PFSK-1 (cell line): Measurements from ENCODE around the gene HOXA13.

Source experiments
- FOXP2 ChIP-seq: optimal IDR thresholded peaks from 2 replicates; pipeline ENCODE3; 2011; ENCODE audit warnings: borderline replicate concordance, control low read depth, inconsistent platforms; ENCODE audit not compliant: insufficient read depth; ENCODE audit errors: extremely low read length, extremely low read depth
- POLR2AphosphoS5 ChIP-seq: IDR thresholded peaks from 2 replicates; pipeline ENCODE4 v1.6.1; 2012; ENCODE audit warnings: low read depth, mild to moderate bottlenecking, control low read depth, low read length, moderate library complexity
- REST ChIP-seq, 2 experiments: IDR thresholded peaks; 2 replicates each; pipeline versions ENCODE4 v1.6.1 to v1.8.0; 2011 to 2012; ENCODE audit warnings: low read depth in 2 of 2, low read length in 2 of 2, control low read depth in 1 of 2, inconsistent platforms in 1 of 2, mild to moderate bottlenecking in 1 of 2, moderate library complexity in 1 of 2; ENCODE audit not compliant: insufficient read depth in 1 of 2
- SIN3A ChIP-seq: IDR thresholded peaks from 2 replicates; pipeline ENCODE4 v1.6.1; 2012; ENCODE audit warnings: mild to moderate bottlenecking, low read length, moderate library complexity, borderline replicate concordance; ENCODE audit not compliant: insufficient read depth
- TAF1 ChIP-seq: IDR thresholded peaks from 2 replicates; pipeline ENCODE4 v1.6.1; 2012; ENCODE audit warnings: low read length, control low read depth, borderline replicate concordance; ENCODE audit not compliant: insufficient read depth

HOXA13 gene

GRCh38 chr7:27210441-27211083 lies 10.7 kb upstream of the HOXA13 start:
- no peak for TF ChIP-seq TAF1
- no peak for TF ChIP-seq REST (IDR thresholded peaks at IDR 0.05; ENCODE audit: insufficient read depth in 1 of 2, low read depth in 2 of 2, low read length in 2 of 2)
- no peak for TF ChIP-seq FOXP2

- TF ChIP-seq TAF1 (no peak), SIN3A (no peak), FOXP2 (no peak), POLR2AphosphoS5 (no peak), REST (IDR thresholded peaks at IDR 0.05; ENCODE audit: insufficient read depth in 1 of 2, low read depth in 2 of 2, low read length in 2 of 2) (no peak)
Observed at GRCh38 chr7:27209933-27210440, 10.1 kb upstream of the HOXA13 start.

GRCh38 chr7:27208998-27209397 lies 9.1 kb upstream of the HOXA13 start:
- TF ChIP-seq FOXP2 (no peak), REST (IDR thresholded peaks at IDR 0.05; ENCODE audit: insufficient read depth in 1 of 2, low read depth in 2 of 2, low read length in 2 of 2) (no peak), POLR2AphosphoS5 (no peak), SIN3A (no peak), TAF1 (no peak)

GRCh38 chr7:27207348-27207985 lies 7.6 kb upstream of the HOXA13 start:
- TF ChIP-seq REST (IDR thresholded peaks at IDR 0.05; ENCODE audit: insufficient read depth in 1 of 2, low read depth in 2 of 2, low read length in 2 of 2) (no peak), POLR2AphosphoS5 (no peak), SIN3A (no peak), TAF1 (no peak), FOXP2 (no peak)
